Measurements from ENCODE around the gene RRP1B.
"Not testable (repeated sequence)": the region's sequence is repeated elsewhere in the genome, so short reads cannot be mapped to it uniquely, and the experiment has no call there.

RRP1B gene, protein sequence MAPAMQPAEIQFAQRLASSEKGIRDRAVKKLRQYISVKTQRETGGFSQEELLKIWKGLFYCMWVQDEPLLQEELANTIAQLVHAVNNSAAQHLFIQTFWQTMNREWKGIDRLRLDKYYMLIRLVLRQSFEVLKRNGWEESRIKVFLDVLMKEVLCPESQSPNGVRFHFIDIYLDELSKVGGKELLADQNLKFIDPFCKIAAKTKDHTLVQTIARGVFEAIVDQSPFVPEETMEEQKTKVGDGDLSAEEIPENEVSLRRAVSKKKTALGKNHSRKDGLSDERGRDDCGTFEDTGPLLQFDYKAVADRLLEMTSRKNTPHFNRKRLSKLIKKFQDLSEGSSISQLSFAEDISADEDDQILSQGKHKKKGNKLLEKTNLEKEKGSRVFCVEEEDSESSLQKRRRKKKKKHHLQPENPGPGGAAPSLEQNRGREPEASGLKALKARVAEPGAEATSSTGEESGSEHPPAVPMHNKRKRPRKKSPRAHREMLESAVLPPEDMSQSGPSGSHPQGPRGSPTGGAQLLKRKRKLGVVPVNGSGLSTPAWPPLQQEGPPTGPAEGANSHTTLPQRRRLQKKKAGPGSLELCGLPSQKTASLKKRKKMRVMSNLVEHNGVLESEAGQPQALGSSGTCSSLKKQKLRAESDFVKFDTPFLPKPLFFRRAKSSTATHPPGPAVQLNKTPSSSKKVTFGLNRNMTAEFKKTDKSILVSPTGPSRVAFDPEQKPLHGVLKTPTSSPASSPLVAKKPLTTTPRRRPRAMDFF

DNA sequence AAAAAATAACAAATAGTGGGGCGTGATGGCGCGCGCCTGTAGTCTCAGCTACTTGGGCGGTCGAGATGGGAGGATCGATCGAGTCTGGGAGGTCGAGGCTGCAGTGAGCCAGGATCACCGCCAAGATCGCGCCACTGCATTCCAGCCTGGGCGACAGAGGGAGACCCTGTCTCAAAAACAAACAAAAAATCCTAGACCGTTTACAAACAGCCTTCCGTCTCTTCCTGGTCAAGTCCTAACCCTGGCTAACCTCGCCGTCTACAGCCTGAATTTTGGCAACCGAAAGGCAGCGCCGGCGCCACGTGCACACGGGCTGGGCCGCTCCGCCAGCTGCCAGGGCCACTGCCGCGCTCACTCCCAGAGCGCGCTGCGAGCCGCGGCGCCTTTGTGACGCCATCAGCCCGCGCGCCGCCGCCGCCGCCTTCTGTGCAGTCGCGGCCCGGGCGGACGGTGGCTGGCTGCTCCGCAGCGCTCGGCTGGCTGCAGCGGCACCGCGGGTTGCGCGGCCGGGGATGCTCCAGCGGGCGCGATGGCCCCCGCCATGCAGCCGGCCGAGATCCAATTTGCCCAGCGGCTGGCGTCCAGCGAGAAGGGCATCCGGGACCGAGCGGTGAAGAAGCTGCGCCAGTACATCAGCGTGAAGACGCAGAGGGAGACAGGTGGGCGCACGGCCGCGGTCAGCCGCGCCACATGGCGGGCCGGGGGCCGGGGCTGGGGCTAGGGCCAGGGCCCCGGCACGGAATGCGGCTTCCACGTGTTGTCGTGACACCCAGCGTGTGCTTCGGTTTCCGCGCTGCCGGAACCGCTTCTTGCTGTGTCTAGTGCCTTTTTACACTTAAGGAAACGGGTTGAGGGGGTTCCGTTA lies at the start of gene RRP1B, which contains the start of gene HSF2BP:
Gene RRP1B, plus strand, starts transcription at position 425 of the 865 bp plus-strand sequence. Its CDS starts 105 bp downstream, at position 530.
Gene HSF2BP, minus strand, starts transcription at position 353 of the 865 bp plus-strand sequence. CDS start 1,392 bp downstream, outside the sequence.
- DNase-seq, result peak; percentile 92 to 94
- TF ChIP-seq GATA1 (IDR thresholded peaks at IDR 0.05; ENCODE audit: low read depth, low read length) (no peak), POLR2A (IDR thresholded peaks at IDR 0.05; ENCODE audit: low read length) (peak; percentile 78)

DNA sequence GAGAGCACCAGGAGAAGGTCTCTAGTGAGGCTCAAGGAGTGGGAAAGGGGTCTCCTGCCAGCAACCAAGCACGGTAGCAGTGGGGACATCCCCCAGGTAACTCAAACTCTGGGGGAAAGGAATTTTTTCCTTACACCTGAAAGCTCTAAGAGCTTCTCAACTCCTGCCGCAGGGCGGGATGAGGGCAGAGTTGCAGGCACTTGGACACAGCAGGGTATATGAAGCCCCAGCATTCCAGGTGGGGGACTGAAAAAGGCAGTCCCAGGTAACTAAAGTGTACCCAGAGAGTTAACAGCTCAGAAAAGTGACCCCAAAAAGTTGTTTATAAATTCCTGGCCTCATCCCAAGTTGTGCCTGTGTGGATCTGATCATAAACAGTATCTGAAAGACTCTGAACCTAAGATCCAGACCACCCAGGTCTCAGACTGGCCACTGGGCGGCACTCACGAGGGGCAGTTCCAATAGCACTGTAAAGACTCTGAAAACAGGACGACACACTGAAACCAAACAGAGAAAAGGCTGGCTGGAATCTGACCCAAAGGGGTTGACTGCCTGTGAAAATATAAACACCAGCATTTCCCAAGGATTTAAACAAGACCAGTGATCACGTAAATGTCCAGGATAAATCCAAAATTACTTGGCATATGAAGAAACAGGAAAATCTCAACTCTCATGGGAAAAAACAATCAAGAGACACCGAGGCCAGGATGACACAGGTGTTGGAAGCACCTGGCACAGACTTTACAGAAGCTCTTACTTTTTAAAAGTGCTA lies 47.6 kb upstream of the RRP1B start:
- DNase-seq, result peak; percentile 24 to 52
- TF ChIP-seq GATA1 (IDR thresholded peaks at IDR 0.05; ENCODE audit: low read depth, low read length) (no peak), POLR2A (IDR thresholded peaks at IDR 0.05; ENCODE audit: low read length) (no peak)

DNA sequence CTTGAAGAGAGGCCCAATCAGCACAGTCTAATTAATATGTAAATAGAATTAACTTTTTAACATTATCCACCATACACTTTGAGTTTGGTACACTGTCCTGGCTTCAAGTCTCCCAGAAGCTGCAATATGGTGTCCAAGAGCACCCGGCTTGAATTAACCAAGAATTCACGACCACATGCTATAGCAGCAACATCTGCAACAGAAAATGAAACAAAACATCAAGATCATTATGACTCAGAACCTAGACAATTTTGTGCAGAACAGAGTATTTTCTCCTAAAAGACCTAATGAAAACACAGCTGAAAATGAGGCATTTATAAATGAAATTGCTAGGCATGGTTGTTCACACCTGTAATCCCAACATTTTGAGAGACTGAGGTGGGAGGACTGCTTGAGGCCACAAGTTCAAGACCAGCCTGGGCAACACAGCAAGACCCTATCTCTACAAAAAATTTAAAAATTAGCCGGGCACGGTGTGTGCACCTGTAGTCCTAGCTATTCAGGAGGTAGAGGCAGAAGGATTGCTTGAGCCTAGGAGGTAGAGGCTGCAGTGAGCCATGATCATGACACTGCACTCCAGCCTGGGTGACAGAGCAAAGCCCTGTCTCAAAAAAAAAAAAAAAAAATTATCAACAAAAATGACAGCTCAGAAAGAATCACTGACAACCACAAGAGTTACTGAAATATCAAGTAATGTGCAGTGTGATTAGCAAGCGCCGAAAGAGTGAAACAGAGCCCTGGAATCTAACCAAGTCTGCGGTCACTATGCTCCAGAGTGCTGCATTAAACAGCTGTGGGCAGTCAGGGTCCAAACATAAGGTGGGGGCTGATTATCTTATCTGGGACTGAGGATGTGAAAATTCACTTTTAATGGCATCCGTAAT lies 45.4 kb upstream of the RRP1B start:
- peak in 1 of 2 experiments; percentile 15 for DNase-seq
- no peak for TF ChIP-seq GATA1 (IDR thresholded peaks at IDR 0.05; ENCODE audit: low read depth, low read length)
- TF ChIP-seq POLR2A (IDR thresholded peaks at IDR 0.05; ENCODE audit: low read length), result no peak

DNA sequence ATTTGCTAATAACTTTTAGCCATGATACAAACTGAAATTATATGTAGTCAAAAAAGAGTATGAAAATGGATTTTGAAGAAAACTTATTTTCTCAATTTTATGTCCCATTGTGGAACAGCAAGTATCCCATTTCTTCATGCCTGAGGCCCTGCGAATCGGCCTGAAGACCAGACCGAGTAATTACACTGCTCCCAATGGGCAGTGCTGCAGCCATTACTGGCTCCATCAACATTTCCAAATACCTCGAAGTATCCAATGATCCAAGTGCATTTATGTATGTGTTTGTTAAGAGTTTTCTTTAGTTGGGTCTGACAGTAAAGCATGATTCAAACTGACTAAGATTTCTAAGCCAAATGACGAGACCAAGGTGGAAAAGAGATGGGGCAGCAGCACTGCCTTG lies 44.5 kb upstream of the RRP1B start:
- DNase-seq, result no peak
- TF ChIP-seq POLR2A (IDR thresholded peaks at IDR 0.05; ENCODE audit: low read length), result no peak
- no peak for TF ChIP-seq GATA1 (IDR thresholded peaks at IDR 0.05; ENCODE audit: low read depth, low read length)

DNA sequence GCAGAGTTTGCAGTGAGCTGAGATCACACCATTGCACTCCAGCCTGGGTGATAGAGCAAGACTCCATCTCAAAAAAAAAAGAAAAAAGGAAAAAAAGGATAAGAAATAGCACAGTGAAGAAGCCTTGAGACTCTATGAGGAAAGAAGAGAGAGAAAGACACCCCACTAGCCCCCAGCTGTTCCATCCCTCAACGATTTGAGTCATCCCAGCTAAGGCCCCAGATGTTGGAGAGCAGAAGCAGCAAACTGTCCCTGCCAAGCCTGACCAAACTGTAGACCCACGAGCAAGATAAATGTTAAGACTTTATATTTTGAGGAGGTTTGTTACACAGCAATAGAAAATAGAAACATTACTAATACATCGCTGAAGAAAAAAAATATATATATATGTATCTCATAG lies 42.5 kb upstream of the RRP1B start:
- not testable (repeated sequence) for DNase-seq

DNA sequence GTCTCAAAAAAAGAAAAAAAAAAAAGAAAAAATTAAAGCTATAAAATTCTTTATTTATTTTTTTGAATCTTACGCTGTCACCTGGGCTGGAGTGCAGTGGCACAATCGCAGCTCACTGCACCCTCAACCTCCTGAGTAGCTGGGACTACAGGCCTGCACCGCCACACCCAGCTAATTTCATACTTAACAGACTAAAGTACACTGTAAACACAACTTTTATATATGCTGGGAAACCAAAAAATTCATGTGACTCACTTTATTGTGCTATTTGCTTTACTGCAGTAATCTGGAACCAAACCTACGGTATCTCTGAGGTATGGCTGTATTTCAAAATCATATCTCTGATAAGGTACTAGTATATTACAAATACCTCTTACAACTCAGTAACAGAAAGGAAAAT lies 40.4 kb upstream of the RRP1B start:
- DNase-seq, result no peak
- TF ChIP-seq POLR2A (IDR thresholded peaks at IDR 0.05; ENCODE audit: low read length), result no peak
- no peak for TF ChIP-seq GATA1 (IDR thresholded peaks at IDR 0.05; ENCODE audit: low read depth, low read length)

DNA sequence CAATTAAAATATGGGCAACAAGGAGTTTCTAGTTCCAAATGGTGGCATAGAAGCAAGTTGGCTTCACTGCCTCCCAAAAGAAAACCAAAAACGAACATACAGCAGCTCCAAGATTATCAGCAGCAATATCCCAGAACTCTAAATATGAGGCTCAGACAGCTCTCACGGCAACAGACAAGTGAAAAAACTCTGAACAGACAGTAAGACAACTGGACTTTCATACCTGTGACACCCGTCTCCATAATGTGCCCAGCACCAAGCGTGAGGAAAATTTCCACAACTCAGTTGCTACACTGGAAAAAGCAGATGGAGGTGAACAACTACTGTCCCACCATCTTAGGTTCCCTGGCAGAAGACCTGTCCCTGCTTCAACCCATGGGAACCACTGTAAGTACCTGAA lies 40.0 kb upstream of the RRP1B start:
- DNase-seq, result no peak
- TF ChIP-seq GATA1 (IDR thresholded peaks at IDR 0.05; ENCODE audit: low read depth, low read length) (no peak), POLR2A (IDR thresholded peaks at IDR 0.05; ENCODE audit: low read length) (no peak)

DNA sequence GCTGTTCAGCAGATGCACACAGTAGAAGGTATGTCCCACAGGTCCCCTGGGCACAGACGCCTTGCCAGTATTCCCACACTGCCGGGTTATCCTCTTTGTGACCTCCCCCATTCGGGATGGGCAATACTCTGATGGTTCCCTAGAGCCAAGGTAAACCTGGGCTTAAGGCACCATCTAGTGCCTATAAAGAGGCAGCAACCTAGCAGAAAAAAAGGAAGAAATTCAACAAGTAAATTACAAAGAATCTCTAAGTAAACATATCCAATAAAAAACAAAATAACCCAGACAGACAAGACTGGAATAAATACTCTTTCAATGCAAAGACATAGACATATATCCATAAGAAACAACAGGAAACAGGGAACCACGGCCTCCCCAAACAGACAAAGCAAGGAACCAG lies 39.5 kb upstream of the RRP1B start:
- no peak for TF ChIP-seq POLR2A (IDR thresholded peaks at IDR 0.05; ENCODE audit: low read length)
- no peak for TF ChIP-seq GATA1 (IDR thresholded peaks at IDR 0.05; ENCODE audit: low read depth, low read length)
- DNase-seq, result no peak

DNA sequence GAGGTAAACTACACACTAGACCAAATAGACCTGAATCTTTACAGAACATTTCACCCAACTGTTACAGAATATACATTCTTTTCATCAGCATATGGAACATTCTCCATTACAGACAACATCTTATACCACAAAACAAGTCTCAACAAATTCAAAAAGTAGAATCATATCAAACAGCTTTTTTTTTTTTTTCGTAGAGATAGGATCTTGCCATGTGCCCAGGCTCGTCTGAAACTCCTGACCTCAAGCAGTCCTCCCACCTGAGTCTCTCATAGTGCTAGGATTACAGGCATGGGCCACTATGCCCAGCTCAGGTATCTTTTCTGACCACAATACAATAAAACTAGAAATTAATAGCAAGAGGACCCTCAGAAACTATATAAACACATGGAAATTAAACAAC lies 36.6 kb upstream of the RRP1B start:
- DNase-seq, result no peak
- TF ChIP-seq POLR2A (IDR thresholded peaks at IDR 0.05; ENCODE audit: low read length) (no peak), GATA1 (IDR thresholded peaks at IDR 0.05; ENCODE audit: low read depth, low read length) (no peak)

DNA sequence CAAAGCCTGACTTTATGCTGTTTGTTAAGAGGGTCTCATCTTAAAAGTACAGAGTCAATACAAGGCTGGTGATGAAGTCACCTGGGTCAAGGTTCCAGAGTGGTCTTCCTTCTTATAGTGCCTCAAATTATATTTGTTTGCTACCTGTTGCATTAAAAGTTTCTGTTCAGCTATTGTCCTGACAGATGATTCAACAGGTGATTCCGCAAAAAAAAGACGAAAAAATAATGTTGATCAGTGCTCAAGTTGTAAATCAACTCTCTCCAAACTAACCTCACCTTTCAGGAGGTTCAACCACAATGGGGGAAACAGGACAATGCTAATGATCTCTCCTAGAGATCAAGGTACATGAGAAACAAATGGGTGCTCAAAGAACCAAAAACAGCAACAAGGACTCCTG lies 35.8 kb upstream of the RRP1B start:
- DNase-seq, result no peak
- TF ChIP-seq GATA1 (IDR thresholded peaks at IDR 0.05; ENCODE audit: low read depth, low read length) (no peak), POLR2A (IDR thresholded peaks at IDR 0.05; ENCODE audit: low read length) (no peak)

DNA sequence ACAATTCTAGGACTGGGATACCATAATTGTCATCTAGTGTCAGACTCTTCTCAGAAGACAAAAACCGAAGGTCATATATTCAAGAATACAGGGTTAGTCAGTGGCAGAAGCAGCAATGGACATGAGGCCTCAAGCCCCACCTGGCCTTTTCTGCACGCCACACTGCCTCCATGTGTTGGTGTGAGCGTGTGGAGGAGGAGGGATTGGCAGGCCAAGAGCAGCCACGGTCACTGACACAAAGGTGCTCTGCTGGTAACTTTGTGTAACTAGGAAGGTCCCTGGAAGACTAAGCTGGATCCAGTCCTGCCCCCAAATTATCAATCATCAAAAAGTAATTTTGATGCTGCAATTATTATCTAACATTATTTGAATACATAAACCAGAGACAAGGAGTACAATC lies 35.0 kb upstream of the RRP1B start:
- TF ChIP-seq GATA1 (IDR thresholded peaks at IDR 0.05; ENCODE audit: low read depth, low read length) (no peak), POLR2A (IDR thresholded peaks at IDR 0.05; ENCODE audit: low read length) (no peak)
- DNase-seq, result no peak

DNA sequence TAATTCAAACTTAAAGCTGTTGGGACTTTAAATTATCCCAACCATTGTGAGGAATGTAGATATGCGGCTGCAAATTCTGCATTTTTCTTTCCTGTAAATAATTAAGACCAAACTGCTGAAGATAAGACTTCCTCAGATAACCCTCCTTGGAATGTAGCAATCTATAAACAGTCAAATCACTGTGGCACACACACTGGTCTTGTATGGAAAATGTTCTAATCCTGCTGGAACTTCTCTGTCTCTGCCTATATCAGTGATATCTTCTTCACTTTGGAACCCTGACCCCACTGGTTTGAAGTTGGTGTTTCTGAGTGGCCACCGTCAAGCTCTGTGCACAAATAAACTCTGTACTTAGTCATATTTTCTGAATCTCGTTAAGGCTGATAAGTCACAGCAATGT lies 33.0 kb upstream of the RRP1B start:
- TF ChIP-seq GATA1 (IDR thresholded peaks at IDR 0.05; ENCODE audit: low read depth, low read length), result no peak
- TF ChIP-seq POLR2A (IDR thresholded peaks at IDR 0.05; ENCODE audit: low read length), result no peak
- DNase-seq, result no peak
